Measurements from ENCODE around the gene MT1E.
"Not testable (repeated sequence)": the region's sequence is repeated elsewhere in the genome, so short reads cannot be mapped to it uniquely, and the experiment has no call there.

MT1E gene

DNA sequence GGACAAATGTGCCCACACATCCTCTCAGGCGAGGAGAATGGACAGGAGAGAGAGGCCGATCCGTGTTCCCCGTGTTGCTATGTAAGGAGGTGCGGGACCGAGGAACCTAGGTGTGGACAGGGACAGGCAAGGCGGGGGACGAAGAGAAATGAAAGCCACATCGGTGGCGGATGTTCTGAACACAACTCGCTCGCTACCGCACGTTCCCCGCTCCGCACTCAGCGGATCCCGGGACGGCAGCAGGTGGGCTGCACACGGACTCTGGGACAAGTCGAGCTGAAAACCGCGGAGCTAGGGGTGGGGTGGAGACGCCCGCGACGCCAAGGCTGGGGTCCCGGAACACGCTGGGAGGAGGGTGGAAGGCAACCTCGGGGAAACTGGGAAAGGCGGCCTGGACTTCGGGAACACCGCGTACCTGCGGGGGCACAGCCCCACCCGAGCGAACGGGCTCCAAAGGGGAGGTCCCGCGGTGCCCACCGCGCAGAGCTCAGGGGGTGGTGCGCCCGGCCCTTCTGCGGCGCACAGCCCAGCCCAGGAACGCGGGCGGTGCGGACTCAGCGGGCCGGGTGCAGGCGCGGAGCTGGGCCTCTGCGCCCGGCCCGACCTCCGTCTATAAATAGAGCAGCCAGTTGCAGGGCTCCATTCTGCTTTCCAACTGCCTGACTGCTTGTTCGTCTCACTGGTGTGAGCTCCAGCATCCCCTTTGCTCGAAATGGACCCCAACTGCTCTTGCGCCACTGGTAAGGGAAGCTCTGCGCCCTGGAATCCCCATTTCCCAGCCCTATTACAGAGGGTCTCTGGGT, at the start of gene MT1E:
Gene MT1E (plus strand): TSS at position 642 of the 803 bp plus-strand sequence. CDS start 71 bp downstream, at position 713.
- DNase-seq, result peak; percentile 49

DNA sequence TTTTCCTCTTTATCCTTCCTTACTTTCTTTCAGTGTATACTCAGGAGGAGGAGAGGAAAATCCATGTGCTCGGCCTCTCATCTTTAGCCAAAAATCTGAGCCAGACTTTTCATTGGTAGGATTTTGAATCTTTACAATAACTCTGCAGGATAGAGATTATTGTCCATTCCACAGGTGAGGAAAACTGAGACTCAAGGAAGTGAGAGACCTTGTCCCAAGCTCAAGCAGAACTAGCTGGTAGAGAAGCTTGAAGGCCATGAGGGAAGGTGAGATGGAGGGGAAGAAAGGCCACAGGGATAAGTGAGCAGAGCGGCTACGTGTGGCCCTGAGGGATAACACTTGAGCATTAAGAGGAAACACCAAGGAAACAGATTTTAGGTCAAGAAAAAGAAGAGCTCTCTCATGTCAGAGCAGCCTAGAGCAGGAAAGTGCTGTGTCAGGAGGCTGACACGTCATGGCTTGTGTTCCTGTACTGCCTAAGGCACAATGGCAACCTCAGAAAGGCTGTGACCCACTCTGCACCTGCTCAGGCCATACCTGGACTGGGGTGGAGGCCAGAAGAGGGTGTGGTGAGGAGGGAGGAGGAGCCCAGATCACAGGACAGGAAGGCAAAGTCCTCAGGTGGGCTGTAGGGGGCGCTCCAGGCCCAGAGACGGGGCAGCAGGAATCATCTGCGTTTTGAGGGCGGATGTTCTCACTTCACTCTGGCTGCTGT, 48.8 kb upstream of the MT1E start:
- DNase-seq, result peak; percentile 88

DNA sequence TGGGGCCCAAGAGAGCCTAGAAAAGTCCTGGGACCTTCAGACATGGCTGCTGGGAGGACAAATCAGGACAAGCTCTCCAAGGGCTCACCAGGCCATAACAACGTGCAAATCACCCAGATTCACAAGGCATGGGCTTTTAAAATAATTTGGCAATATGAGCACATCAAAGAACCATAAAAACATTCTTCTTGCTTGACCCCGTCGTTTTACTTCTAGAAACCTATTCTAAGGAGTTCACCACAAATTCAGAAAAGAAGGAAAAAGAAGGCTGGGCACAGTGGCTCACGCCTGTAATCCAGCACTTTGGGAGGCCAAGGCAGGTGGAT, 48.3 kb upstream of the MT1E start:
- DNase-seq, result no peak

DNA sequence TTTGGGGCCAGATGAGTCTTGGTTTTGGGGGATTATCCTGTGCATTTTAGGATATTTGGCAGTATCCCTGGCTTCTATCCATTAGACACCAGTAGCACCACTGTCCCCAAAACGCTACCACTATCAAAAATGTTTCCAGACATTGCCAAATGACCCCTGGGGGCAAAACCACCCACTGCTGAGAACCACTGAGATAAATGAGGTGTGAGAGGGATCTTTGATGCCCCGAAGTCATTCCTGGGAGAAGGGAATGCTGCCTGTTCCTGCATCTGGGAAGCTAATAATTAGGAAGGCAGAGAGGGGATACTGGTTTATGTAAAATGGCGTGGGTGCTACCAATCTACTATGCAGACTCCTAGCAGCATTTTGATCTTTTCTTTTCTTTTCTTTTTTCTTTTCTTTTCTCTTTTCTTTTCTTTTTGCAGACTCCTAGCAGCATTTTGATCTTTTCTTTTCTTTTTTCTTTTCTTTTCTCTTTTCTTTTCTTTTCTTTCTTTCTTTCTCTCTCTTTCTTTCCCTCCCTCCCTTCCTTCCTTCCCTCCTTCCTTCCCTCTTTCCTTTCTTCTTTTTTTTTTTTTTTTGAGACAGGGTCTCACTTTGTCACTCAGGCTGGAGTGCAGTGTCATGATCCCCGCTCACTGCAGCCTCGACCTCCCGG, 45.1 kb upstream of the MT1E start:
- DNase-seq, result no peak

DNA sequence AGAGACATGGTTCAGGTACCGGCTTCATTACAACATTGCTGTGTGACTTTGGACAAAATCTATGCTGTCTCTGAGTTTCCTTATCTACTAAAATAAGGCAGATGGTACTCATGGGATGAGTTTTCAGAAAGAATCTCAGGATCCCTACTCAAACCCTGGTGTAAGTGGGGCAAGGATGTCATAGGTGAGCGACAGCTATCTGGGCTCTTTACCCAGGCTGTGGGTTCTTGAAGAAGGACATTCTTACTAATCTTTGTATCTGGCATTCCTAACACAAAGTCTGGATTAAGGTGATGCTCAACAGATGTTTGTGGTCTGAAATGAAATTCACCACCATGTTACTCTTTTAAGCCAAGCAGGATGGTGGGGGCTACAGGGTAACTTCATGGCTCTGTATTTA, 42.7 kb upstream of the MT1E start:
- DNase-seq, result not testable (repeated sequence)

DNA sequence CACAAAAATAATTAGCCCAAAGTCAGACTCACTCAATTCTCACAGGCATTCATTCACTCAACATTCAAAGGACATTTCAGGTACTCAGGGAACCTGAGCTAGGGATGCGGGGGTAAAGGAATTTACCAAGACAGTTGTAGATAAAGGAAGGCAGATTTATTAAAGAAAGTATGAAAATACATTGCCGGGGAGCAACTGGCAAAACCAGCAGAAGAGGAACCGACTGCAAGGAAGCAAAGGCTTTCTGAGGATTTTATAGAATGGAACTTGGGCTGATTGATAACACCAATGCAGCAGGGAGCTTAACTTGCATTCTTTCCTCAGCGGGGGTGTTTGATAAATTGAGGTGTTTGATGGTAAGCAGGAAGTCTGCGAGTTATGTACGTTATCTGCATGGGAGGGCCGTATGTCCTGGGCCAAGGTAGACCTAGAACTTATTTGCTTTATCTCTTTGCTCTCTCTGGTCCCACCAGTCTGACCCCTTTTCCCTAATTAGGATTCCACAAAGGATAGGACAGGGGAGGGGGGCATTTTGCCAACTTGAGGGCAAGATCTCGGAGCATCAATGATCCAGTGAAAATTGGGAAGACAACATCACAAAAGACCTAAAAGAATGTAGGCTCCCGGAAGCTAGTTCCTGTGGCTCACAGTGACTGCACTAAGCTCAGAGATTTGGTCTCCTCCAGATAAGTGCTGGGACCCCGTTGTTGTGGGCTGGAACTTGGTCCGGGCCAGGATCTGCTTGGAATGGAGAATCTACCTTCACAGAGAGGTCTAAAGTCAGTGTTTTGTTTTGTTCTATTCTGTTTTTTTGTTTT, 42.0 kb upstream of the MT1E start:
- no peak for DNase-seq

DNA sequence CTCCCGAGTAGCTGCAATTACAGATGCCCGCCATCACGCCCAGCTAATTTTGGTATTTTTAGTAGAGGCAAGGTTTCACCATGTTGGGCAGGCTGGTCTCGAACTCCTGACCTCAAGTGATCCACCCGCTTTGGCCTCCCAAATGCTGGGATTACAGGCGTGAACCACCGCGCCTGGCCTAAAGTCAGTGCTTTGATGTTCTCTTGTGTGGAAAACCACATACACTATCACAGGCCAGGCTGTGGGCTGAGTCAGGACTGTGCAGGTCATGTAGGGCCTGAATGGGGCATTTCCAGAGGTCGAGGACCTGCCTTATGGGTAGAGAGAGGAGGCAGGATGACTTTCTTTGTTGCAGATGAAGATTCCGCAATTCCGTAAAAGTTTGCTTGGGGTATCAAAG, 41.3 kb upstream of the MT1E start:
- no peak for DNase-seq

DNA sequence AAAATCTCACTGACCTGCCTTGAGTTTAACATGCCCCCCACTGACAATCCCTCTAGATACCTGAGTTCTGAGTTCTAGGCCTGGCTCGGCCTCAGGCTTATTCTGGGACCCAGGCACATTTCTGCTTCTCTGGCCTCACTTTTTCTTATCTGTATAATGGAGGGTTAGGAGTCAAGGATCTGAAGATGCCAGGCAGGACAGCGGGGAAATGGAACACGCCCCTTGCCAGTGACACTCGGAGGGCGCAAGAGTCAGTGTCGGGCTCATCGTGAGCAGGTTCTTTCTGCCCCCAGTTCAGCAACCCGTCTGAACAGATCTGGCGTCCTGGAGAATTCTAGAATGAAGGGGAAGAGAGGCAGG, 36.8 kb upstream of the MT1E start:
- no peak for DNase-seq

DNA sequence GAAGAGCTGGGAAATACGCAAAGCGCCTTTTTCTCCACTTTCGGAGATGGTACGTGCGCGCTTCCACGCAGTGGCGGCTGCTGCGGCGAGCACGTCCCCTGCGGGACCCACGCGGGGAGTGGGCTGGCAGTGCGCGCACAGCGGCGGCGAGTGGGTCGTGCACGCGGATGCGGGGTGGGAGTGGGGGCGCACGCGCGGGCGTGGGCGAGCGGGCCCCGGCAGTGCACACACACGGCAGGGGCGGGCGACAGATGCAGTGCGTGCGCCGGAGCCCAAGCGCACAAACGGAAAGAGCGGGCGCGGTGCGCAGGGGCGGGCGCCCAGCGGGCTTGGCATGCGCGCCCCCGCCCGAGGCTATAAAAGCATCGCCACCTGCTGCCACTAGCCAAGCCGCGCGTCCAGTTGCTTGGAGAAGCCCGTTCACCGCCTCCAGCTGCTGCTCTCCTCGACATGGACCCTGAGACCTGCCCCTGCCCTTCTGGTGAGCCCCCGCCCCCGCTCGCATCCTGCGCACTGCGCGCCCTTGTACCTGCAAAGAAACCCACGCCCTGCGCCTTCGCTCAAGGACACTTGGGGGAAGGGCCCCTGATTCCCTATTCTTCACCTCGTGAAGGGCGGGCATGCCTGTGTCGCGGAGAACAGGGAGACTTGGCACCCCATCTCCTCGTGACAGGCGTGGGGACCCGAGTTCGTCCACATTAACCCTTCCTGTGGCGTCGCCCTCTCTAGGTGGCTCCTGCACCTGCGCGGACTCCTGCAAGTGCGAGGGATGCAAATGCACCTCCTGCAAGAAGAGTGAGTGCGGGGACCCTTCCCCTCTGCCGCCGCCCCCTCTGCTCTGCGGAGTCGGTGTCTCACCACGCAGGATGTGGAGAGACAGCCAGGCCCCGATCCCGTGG, 36.2 kb upstream of the MT1E start, which contains the start of gene MT3:
Gene MT3 (plus strand): TSS at position 388 of the 899 bp plus-strand sequence. CDS start 63 bp downstream, at position 451.
- peak; percentile 14 for DNase-seq

DNA sequence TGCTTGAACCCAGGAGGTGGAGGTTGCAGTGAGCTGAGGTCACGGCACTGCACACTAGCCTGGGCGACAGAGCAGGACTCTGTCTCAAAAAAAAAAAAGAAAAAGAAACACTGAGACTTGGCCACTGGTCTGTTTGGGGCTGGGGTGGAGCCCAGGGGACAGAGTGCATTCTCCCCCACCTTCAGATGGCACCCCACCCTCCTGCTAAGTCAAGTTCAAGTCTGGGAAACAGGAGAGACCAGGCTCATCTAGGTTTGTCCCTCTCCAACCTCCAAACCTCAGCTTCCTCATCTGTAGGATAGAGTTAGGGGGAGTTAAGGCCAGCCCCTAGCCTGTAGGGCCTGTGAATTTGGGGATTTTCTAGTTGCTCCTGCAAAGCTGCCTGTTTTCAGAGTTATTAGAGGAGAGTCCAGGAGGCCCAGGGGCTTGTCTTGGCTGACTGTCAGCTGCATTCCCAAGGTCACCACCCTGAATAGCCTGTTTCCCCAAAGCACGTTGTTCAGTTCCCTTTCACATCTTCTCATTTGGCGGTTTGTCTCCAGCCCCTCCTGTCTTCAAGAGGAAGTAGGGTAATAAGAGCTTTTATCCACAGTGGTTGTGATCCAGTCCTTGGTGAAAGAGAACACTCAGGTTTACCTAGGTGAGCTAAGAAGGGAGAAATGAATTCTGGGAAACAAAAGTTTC, 34.1 kb upstream of the MT1E start:
- no peak for DNase-seq

DNA sequence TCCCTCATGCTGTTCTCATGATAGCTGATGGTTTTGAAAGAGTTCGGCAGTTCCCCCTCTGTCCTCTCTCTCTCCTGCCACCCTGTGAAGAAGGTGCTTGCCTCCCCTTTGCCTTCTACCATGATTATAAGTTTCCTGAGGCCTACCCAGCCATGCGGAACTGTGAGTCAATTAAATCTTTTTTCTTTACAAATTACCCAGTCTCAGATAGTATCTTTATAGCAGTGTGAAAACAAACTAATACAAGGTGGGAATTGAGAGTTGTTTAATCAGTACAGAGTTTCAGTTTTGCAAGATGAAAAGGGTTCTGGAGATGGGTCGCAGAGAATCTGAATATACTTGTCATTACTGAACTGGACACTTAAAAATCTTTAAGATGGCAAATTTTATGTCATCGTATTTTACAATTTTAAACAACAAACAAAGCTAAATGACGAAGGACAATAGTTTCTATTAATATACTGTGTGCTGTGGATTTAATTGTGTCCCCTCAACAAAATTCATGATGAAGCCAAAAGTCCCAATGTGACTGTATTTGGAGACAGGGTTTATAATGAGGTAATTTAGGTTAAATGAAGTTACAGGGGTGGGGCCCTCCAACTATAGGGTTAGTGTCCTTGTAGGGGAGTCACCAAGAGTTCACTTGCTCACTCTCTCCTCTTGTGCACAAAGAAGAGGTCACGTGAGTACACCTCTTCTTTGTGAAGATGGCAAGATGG, 31.8 kb upstream of the MT1E start:
- no peak for DNase-seq

DNA sequence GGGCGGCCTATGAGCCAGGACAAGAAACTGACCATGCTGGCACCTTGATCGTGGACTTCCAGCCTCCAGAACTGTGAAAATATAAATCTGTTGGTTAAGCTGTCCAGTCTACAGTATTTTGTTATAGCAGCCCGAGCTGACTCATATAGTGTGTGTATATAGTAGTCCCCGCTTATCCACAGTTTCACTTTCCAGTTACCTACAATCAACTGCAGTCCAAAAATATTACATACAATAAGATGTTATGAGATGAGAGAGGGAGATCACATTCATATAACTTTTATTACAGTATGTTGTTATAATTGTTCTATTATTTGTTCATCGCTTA, 31.3 kb upstream of the MT1E start:
- DNase-seq, result no peak

DNA sequence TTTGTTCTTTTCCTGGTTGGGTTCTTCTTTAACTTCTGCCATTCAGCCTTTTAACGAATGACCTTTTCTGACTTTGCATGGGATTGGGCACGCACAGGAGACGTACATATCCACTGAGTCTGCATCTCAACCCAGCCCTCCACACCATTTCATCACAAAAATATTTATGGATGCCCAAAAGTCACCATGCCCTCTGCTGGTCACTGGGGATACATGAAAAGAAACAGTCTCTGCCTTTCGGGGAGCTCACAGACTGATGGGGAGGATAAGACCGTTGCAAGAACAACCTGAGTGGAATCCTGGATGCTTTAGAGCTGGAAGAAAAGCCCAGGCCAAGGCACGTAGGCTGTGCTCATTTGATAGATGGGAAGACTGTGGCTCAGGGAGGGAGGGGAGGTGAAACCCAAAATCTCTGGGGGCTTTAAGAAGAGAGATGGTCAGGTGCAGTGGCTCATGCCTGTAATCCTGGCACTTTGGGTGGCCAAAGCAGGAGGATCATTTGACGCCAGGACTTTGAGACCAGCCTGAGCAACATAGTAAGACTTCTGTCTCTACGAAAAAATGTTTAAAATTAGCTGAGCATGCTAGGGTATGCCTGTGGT, 25.1 kb upstream of the MT1E start:
- DNase-seq, result no peak

DNA sequence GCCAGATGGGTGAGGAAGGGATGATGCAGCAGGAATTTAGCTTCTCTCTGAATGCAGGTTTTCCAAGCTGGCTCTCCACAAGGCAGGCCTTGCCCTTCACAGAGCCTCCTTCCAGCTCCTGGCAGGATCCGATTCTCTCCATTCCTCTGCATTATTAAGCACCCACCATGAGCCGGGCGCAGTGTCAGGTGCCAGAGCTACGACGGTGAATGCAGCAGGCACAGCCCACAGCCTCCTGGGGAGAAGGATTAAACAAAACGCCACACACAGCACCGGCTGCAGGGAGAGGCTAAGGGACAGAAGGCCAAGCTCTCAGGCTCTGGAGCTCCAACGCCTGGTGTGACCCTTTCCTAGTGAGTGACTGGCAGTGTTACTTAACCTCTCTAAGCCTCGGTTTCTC, 24.3 kb upstream of the MT1E start:
- no peak for DNase-seq

DNA sequence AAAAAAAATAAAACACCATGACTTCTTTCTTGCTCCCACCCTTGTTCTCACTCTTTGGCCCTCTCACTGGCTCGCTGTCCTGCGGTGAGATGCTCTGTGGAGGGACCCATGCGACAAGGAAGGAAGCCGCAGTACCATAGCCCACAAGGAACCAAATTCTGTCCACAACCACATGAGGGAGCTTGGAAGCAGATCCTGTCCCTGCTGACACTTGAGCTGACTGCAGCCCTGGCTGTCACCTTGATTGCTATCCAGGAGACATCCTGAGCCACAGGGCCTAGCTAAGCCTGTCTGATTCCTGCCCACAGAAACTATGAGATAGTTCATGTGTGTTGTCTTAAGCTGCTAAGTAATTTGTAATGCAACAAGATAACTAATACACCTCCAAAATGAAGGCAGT, 22.0 kb upstream of the MT1E start:
- no peak for DNase-seq

DNA sequence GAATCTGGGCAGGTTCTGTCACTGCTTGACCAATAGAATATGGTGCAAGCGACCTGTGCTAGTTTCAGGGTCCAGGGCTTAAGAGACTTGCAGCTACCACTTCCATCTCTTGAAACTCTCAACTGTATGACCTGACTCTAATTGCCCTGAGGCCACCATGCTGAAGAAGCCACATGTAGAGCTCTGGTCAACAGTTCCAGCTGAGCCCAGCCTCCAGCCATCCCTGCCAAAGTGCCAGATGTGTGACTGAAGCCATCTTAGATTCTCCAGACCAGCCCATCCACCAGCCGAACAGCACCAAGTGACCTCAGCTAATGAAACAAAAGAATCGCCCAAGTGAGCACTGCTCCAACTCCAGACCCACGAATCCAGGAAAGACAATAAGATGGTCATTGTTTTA, 20.6 kb upstream of the MT1E start:
- no peak for DNase-seq

DNA sequence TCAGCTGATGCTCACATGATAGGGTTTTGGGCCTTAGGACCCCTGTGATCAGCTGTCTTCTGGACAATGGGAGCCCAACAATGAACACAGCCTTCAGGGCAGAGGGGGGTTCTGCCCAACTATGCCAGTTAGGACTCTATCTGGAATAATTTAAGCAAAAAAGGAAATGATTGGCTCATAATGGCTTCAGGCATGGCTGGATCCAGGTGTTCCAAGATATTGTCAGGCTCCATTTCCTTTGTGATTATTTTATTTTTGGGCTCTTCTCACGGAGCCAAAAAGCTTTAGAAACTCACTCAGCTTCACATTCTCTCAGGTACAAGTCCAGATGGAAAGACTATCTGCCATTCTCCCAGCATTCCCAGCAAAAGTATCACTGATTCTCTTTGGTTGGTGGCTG, 20.1 kb upstream of the MT1E start:
- DNase-seq, result no peak

DNA sequence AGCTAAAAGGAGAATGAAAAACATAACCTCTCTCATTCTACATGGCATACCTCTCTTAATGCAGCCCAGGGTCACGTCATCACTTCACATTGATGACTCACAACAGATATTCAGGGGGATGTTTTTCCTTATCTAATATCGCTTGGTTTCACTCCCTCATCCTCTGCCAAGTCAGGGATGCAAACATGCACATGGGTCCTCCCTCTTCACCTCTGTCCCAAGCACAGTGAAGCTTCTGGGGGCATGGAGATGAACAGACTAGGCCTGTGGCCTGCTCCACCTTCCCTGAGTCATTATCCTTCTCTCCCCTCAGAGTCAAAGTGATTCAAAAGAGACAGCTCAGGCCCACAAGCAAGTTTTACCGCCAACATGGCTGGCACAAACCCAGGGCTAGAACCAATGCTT, 19.5 kb upstream of the MT1E start:
- DNase-seq, result no peak

DNA sequence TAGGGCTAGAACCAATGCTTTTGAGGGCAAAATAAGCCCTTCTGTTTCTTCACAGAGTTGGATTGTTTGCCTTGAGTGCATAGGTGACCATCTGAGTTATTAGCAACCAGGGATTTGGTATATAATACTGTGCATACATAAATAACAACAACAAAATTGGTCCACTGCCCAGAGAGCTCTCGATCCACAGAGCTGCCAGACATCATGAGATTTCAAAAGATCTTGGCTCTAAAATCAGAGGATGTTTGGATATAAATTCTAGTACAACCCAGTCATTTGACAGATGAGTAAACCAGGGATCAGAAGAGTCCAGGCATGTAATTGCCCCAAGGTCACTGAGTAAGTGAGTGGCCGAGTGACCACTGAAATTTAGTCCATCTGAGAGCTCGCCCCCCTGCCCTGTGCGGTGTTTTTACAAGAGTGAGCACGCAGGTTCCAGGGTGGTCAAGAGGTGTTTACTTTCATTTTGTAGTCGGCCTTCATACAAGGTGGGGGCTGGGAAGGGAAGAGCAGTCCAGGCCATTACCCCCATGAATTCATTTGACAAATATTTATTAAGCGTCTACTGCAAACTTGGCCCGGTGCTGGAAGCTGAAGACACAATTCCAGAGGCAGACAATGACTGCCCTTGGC, 19.0 kb upstream of the MT1E start:
- DNase-seq, result no peak

DNA sequence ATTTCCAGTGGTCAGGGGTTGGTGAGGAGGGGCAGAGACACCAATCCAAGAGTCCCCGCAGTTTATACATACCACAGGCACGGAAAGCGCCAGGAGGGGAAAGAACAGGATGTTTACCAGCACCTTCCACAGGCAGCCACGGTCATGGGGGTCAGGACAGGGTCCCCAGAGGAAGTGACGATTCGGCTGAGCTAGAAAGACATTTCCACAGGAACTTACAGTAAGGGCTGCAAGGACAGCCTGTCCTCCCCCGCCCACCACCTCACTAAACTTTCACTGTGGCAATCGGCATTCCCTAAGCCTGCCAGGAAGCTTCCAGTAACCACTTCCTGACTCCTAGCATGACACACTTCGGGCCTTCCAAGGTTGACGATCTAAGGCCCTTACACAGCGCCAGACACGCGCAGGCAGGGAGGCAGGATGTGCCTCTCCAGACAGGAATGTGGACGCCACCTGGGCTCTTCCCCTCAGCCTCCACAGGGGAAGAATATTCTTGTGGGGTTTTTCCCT, 18.4 kb upstream of the MT1E start:
- no peak for DNase-seq

Data from activated CD4-positive, alpha-beta T cell treated with anti-CD3 and anti-CD28 coated beads, Interleukin-2, amount 50 U/mL, for 1 hour (primary cell).